ENCODE data around the gene RHNO1.

RHNO1 gene

GRCh38 chr12:2877047-2877952 is at the start of gene RHNO1, which contains the start of gene FOXM1:
TSS of gene RHNO1 (plus strand) at chr12:2877223. CDS start at chr12:2885367, 8,144 bp downstream.
TSS of gene FOXM1 (minus strand) at chr12:2877174. CDS start at chr12:2874478, 2,696 bp downstream.
- peak; percentile 77 for DNase-seq

DNA sequence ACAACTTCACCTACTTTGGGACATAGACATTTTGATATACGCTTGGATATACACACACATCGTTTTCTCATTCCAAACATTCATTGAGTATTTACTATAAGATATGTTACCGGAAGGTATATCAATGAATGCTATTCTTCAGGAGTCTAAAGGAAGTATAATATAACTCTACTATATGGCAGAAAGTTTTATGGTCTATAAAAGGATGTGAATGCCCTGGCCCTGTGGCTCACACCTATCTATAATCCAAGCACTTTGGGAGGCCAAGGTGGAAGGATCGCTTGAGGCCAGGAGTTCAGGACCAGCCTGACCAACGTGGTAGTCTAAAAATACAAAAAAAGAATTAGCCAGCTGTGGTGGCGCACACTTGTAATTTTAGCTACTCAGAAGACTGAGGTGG is 47.7 kb upstream of the RHNO1 start:
- no peak for DNase-seq

DNA sequence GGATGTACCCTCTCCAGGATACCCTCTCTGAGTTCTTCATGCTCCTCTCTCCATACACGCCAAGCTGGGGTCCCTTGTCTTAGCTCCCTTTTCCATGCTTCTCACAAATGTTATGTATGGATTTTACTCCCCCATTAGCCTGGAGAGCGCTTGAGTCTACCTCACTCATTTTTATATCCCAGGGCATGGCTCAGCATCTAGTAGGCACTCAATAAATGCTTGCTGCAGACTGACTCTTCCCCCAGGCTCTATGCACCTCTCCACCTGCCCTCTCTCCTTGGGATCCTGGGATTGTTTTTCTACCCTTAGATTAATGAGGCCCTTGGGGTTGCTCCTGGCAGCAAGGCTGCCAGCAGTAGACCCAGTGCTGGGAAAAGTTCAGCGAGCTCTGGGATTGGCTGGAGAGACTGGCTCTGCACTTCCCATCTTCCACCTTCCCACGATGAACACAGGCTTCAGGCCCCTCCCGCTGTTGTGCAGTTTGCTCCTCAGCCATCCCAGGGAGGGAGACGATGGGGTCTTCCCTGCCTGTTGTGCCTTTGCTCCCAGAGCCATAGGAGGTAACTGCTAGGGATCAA is 44.4 kb upstream of the RHNO1 start:
- DNase-seq = no peak

GRCh38 chr12:2833327-2833726 is 43.7 kb upstream of the RHNO1 start:
- no peak for DNase-seq

GRCh38 chr12:2833810-2834209 is 43.2 kb upstream of the RHNO1 start:
- DNase-seq = no peak

DNA sequence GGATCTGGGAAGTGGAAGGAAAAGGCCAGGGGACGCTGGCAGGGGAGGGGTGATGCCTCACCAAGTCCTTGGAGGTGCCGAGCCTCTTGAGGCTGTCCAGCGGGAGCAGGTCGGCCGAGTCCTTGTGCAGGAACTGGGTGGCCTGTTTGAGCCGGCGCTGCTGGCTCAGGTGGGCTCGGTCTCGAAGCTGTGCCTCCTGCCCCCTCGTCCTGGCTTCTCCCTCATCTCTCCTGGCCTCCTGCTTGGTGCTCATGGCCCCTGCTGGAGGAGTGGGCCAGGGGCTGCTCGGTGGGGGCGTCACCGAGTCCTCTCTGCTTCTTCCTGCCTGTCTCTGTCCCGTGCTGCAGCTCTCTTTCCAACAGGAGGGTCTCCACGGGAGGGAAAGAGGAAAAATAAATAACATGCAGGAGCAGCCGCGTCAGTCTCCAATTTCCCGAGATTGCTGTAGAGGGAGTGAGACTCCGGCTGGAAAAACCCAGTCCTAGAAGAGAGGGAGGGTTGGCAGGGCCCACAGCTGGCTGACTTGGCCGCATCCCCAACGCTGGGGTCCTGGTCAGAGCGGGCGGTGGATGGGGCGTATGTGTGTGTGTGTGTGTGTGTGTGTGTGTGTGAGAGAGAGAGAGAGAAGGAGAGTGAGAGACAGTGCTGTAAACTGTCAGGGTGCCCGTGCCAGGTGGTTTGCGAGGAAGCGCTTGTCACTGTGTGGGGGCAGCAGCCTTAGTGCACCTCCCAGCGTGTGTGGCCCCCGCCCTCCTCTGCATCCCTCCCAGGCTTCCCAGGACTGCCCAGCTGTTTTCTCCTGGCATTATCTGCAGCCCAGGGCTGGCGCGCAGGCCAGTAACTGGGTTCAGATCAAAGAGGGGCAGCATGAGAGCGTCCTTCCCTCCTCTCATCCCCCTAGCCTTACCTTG is 42.2 kb upstream of the RHNO1 start, which contains the start of gene NRIP2:
Gene NRIP2 (minus strand): TSS at position 455 of the 911 bp plus-strand sequence. CDS start 52 bp downstream, at position 403.
- DNase-seq = peak; percentile 40

DNA sequence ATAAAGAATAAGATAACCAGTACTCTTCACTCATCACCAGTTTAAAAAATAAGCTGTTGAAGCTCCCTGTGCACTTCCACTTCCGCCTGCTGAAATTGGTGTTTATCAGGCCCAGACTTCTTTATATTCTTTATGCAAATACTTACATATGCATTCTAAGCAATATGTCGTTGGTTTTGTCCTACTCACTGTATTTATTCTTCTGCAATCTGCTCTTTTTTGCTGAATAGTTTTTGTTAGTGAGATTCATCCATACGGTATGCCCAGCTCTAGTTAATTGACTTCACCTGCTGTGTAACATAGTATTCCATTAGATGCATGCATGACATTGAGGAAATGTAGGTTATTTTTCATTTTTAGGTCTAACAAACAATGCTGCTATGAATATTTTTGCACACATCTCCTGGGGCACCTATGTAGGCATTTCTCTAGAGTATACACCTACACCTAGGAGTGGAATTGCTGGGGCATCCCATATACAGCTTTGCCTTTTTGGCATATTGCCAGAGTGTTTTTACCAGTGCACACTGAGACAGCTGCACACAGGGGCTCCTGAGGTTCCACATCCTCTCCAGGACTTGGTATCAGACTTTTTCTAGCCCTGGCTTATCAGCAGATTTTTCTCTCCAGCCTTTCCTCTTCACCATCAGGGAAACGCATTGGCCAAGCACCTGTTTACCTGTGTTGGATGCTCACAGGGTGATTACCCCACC is 41.2 kb upstream of the RHNO1 start:
- no peak for DNase-seq

DNA sequence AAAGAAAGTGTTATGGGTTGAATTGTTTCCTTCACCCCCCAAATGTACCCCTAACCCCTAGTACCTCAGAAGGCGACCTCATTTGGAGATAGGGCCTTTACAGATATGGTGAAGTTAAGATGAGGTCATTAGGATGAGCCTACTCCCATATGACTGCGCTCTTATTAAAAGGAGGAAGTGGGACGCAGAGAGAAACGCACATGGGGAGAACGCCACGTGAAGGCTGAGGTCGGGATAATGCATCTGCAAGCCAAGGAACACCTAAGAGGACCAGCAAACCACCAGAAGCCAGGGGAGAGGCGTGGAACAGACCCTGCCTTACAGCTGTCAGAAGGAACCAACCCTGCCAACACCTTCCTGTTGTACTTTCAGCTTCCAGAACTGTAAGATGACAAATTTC is 40.4 kb upstream of the RHNO1 start:
- DNase-seq = no peak

- no peak for DNase-seq
Observed at GRCh38 chr12:2841056-2841650, 35.9 kb upstream of the RHNO1 start.

- no peak for DNase-seq
Observed at GRCh38 chr12:2842948-2843347, 34.1 kb upstream of the RHNO1 start.

DNA sequence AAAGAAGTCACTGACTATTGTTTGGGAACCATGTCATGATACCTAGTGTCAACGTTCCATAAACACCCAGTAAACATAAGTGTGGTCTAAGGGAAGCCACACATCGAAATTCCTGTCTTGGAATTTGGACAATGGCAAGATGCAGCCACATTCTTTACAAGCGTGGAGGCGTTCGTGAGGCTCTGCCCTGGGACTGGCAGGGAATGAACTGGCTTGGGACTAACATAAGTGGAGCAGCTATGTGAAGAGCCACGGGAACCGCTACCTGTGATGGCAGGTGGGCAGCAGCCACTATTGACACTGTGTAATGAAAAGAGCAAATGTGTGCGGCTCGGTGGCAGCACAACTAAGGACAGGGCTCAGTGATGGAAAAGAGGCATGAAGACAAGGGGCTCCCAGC is 32.2 kb upstream of the RHNO1 start:
- no peak for DNase-seq

GRCh38 chr12:2845280-2845679 is 31.7 kb upstream of the RHNO1 start:
- DNase-seq = no peak

DNA sequence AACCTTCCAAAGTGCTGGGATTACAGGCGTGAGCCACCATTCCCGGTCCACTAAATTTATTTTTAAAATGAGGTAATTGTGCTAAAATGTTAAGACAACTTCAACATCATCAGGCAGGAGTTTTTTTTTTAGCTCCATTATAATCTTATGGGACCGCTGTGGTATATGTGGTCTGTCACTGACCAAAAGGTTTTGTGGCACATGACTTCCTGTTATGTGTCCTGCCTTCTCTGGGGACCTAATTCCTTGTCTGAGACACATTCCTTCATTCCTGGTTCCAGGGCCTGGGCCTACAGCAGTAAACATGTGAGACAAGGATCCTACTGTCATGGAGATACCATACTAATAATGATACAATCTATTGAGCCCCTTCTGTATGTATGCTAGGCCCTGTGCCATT is 25.1 kb upstream of the RHNO1 start:
- DNase-seq = no peak

GRCh38 chr12:2853626-2854025 is 23.4 kb upstream of the RHNO1 start:
- DNase-seq = peak; percentile 44

- DNase-seq = no peak
Observed at GRCh38 chr12:2854669-2855453, 22.2 kb upstream of the RHNO1 start.

GRCh38 chr12:2855546-2855945 is 21.5 kb upstream of the RHNO1 start:
- no peak for DNase-seq

- no peak for DNase-seq
Observed at GRCh38 chr12:2856051-2856450, 21.0 kb upstream of the RHNO1 start.

- DNase-seq = no peak
Observed at GRCh38 chr12:2857021-2857431, 20.0 kb upstream of the RHNO1 start, which contains the start of gene TEX52. TSS of gene TEX52 (minus strand) at chr12:2857039. CDS start at chr12:2857026, 13 bp downstream.

DNA sequence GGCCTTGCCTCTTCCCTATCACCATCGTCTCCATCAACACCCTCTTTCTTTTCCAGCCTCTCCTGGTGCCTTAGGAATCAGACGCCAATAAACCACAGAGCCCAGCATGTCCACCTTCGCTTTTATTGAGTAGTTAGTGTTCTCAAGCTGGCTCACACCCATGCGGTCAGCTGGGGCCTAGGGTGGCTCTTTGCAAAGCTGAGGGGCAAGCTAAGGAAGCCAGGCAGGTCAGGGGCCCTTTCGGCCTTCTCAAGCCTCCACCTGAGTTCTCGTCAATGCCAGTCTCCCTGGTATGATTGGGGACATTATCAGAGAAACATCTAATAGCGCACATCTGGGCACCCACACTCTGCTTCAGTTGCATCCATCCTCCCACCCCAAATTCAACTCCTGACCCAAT is 19.4 kb upstream of the RHNO1 start:
- no peak for DNase-seq

- no peak for DNase-seq
Observed at GRCh38 chr12:2858334-2858733, 18.7 kb upstream of the RHNO1 start.

- no peak for DNase-seq
Observed at GRCh38 chr12:2858944-2859421, 18.0 kb upstream of the RHNO1 start.
